ENCODE results near the gene ZCCHC7.
"Not testable (repeated sequence)": the region's sequence is repeated elsewhere in the genome, so short reads cannot be mapped to it uniquely, and the experiment has no call there.

DNA sequence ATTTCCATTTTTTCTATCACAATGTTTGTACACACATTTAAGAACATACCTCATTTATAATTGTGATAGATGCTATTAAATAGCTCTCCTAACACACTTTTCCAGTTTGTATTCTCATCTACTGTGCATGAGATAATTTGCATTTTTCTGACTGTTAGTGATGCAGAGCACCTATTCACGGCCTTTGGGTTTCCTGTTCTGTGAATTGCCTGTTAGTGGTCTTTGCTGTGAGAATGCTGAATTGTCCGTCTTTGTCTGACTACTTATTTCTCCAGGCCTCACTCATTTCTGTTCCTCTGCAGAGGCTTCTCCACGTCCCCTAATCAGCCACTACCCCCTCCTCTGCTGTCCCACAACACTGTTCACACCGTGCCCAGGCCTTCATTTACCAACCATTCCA lies 45.6 kb upstream of the ZCCHC7 start:
- TF ChIP-seq, protein P1, sequence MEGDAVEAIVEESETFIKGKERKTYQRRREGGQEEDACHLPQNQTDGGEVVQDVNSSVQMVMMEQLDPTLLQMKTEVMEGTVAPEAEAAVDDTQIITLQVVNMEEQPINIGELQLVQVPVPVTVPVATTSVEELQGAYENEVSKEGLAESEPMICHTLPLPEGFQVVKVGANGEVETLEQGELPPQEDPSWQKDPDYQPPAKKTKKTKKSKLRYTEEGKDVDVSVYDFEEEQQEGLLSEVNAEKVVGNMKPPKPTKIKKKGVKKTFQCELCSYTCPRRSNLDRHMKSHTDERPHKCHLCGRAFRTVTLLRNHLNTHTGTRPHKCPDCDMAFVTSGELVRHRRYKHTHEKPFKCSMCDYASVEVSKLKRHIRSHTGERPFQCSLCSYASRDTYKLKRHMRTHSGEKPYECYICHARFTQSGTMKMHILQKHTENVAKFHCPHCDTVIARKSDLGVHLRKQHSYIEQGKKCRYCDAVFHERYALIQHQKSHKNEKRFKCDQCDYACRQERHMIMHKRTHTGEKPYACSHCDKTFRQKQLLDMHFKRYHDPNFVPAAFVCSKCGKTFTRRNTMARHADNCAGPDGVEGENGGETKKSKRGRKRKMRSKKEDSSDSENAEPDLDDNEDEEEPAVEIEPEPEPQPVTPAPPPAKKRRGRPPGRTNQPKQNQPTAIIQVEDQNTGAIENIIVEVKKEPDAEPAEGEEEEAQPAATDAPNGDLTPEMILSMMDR (IDR thresholded peaks at IDR 0.05; ENCODE audit: insufficient read depth, low read depth, low read length) = not testable (repeated sequence)
- TF ChIP-seq EZH2 (IDR thresholded peaks at IDR 0.05; ENCODE audit: insufficient read depth, low read length) = not testable (repeated sequence)

All from astrocyte (in vitro differentiated cells and primary cell).